IPS-20b (cell line): ENCODE measurements around the gene PTPRN2.
"Not testable (repeated sequence)": the region's sequence is repeated elsewhere in the genome, so short reads cannot be mapped to it uniquely, and the experiment has no call there.

Experiments used
- H3K27ac ChIP-seq: one replicate; pipeline ENCODE4 v1.5.1; 2013; ENCODE audit warnings: low read length
- H3K27me3 ChIP-seq: 2 replicates; pipeline ENCODE4 v1.6.1; 2013; ENCODE audit warnings: mild to moderate bottlenecking, low read length, inconsistent platforms; ENCODE audit not compliant: insufficient read depth
- H3K36me3 ChIP-seq: 2 replicates; pipeline ENCODE4 v1.6.1; 2013; ENCODE audit warnings: low read depth, mild to moderate bottlenecking, inconsistent platforms, low read length, moderate library complexity; ENCODE audit not compliant: insufficient read depth
- H3K4me1 ChIP-seq: 2 replicates; pipeline ENCODE4 v1.6.1; 2013; ENCODE audit warnings: mild to moderate bottlenecking, control low read depth, inconsistent platforms, low read length, moderate library complexity; ENCODE audit not compliant: insufficient read depth
- H3K4me3 ChIP-seq: 2 replicates; pipeline ENCODE4 v1.5.1; 2013; ENCODE audit warnings: mild to moderate bottlenecking, low read length, inconsistent platforms
- H3K9ac ChIP-seq: 2 replicates; pipeline ENCODE4 v1.6.1; 2013; ENCODE audit warnings: low read depth, mild to moderate bottlenecking, inconsistent platforms, low read length, moderate library complexity
- H3K9me3 ChIP-seq: 2 replicates; pipeline ENCODE4 v1.6.1; 2013; ENCODE audit warnings: mild to moderate bottlenecking, low read depth, low read length, inconsistent platforms; ENCODE audit not compliant: insufficient read depth

Gene PTPRN2

GRCh38 chr7:157496416-157497275 lies 1091.0 kb downstream of the PTPRN2 start:
- peaks cover 4% of the 10 kb centered on the region; the same call in 1 of the 2 replicates for H3K27me3 ChIP-seq
- H3K4me1 ChIP-seq, result no peaks in the 10 kb centered on the region
- H3K9me3 ChIP-seq, result peaks cover 29% of the 10 kb centered on the region
- no peaks in the 10 kb centered on the region for H3K36me3 ChIP-seq
- H3K27ac ChIP-seq, result no peak overlapping the region
- no peak overlapping the region for H3K4me3 ChIP-seq
- H3K9ac ChIP-seq, result no peak overlapping the region

- Histone ChIP-seq H3K36me3 (no peaks in the 10 kb centered on the region), H3K9me3 (peaks cover 32% of the 10 kb centered on the region), H3K4me3 (no peak overlapping the region), H3K9ac (no peak overlapping the region), H3K27me3 (no peaks in the 10 kb centered on the region), H3K4me1 (no peaks in the 10 kb centered on the region), H3K27ac (no peak overlapping the region)
These were observed 1092.0 kb downstream of the PTPRN2 start for GRCh38 chr7:157495594-157495993.

DNA sequence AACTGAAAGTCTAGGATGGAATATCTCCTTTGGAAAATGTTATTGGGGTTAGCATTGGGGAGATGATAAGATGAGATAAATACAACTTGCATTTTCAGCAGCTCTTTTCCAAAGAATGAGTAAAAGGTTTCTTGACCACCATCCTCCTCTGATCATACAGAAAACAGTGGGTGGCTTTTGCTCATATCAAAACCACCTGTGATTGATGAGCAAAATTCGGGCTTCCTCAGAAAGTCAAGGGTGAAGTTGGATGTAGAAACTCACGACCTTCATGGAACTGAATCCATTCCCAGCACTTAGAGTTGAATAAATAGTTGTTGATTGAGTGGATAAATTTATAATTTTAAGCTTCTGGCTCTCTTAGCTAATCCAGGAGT lies 1092.5 kb downstream of the PTPRN2 start:
- peaks cover 32% of the 10 kb centered on the region for H3K9me3 ChIP-seq
- H3K4me3 ChIP-seq, result no peak overlapping the region
- no peak overlapping the region for H3K27ac ChIP-seq
- H3K9ac ChIP-seq, result no peak overlapping the region
- H3K4me1 ChIP-seq, result no peaks in the 10 kb centered on the region
- H3K36me3 ChIP-seq, result no peaks in the 10 kb centered on the region
- H3K27me3 ChIP-seq, result no peaks in the 10 kb centered on the region

DNA sequence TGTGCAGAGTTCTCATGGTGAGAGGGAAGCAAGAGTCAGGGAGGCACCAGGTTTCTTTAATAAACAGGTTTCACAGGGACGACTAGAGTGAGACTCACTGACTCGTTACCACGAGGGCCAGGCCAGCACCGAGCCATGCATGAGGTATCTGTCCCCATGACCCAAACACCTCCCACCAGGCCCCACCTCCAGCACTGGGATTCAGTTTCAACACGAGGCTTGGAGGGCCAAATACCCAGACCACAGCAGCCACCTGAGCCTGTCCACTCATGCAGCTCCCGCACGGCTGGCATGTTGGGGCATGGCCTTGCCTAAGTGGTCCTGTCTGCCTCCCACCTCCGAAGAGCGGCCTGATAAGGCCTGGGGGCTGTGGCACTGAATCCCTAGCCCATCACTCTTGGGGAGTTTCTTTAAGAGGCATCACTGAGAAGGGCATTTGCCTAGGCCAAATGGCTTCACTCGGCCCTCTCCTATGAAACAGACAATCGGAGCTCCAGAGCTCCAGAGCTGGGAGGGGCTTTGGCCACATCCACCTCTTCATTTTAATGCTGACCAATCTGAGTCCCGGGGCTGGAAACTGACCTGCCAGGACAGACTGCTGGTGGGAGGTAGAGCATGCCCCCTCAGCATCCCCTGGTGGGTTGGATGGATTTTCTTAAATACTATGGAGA lies 1093.0 kb downstream of the PTPRN2 start:
- no peak overlapping the region for H3K27ac ChIP-seq
- peaks cover 32% of the 10 kb centered on the region for H3K9me3 ChIP-seq
- H3K4me3 ChIP-seq, result no peak overlapping the region
- H3K27me3 ChIP-seq, result no peaks in the 10 kb centered on the region
- no peaks in the 10 kb centered on the region for H3K36me3 ChIP-seq
- no peaks in the 10 kb centered on the region for H3K4me1 ChIP-seq
- no peak overlapping the region for H3K9ac ChIP-seq

DNA sequence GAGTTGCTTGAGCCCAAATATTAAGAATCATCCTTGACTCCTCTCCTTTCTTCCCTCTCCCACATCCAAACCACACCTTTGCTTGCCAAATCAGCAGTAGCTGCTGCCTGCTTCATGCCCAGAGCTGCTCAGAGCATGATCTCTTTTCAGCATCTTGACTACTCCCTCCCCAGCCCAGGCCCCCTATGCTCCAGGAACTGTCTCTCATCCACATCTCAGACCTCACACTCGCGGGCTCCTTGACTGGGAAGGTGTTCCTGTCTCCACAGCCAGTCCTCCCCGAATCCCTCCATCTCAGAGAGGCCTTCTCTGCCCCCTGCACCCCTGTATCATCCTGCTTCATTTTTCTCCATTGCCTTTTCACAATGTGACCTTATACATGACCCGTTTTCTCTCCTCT lies 1093.8 kb downstream of the PTPRN2 start:
- H3K27me3 ChIP-seq, result no peaks in the 10 kb centered on the region
- H3K27ac ChIP-seq, result no peak overlapping the region
- no peak overlapping the region for H3K4me3 ChIP-seq
- H3K4me1 ChIP-seq, result no peaks in the 10 kb centered on the region
- peaks cover 29% of the 10 kb centered on the region for H3K9me3 ChIP-seq
- H3K9ac ChIP-seq, result no peak overlapping the region
- no peaks in the 10 kb centered on the region for H3K36me3 ChIP-seq

- H3K9me3 ChIP-seq, result peaks cover 24% of the 10 kb centered on the region
- H3K27me3 ChIP-seq, result no peaks in the 10 kb centered on the region
- H3K36me3 ChIP-seq, result no peaks in the 10 kb centered on the region
- H3K4me1 ChIP-seq, result no peaks in the 10 kb centered on the region
- no peak overlapping the region for H3K4me3 ChIP-seq
- H3K9ac ChIP-seq, result no peak overlapping the region
- H3K27ac ChIP-seq, result no peak overlapping the region
These were observed 1094.6 kb downstream of the PTPRN2 start for GRCh38 chr7:157493017-157493416.

- H3K9ac ChIP-seq, result no peak overlapping the region
- H3K9me3 ChIP-seq, result peaks cover 44% of the 10 kb centered on the region
- H3K27ac ChIP-seq, result no peak overlapping the region
- H3K4me1 ChIP-seq, result no peaks in the 10 kb centered on the region
- no peaks in the 10 kb centered on the region for H3K36me3 ChIP-seq
- no peaks in the 10 kb centered on the region for H3K27me3 ChIP-seq
- H3K4me3 ChIP-seq, result no peak overlapping the region
These were observed 1097.1 kb downstream of the PTPRN2 start for GRCh38 chr7:157490465-157490912.

GRCh38 chr7:157489870-157490269 lies 1097.8 kb downstream of the PTPRN2 start:
- peaks cover 50% of the 10 kb centered on the region for H3K9me3 ChIP-seq
- H3K4me1 ChIP-seq, H3K9ac ChIP-seq, H3K36me3 ChIP-seq, H3K4me3 ChIP-seq, H3K27me3 ChIP-seq, H3K27ac ChIP-seq: not testable (repeated sequence)
